K562 (cell line): ENCODE measurements around the gene PLEKHB1. TPM values are rescaled to one million over a fixed set of nuclear protein-coding genes. Genes with fewer than 3 reads are reported as not detected.

ENCODE experiments used
- BMI1 ChIP-seq: fragments of 150-350 bp; IDR thresholded peaks from 2 replicates; pipeline ENCODE4 v1.6.1; 2014; ENCODE audit warnings: low read length
- EGR1 ChIP-seq: fragments of 450-650 bp; conservative IDR thresholded peaks from 2 replicates; pipeline ENCODE4 v1.6.1; 2017; ENCODE audit warnings: mild to moderate bottlenecking
- ETV6 ChIP-seq, 3 experiments: fragments of 150-350 bp in 1 of 3; sonication (generic) in 1 of 3; formaldehyde crosslinking in 1 of 3; IDR thresholded peaks; 2 replicates each; pipeline versions ENCODE4 v1.6.1 to v1.8.0; 2014 to 2022; ENCODE audit warnings: borderline replicate concordance in 2 of 3, low read depth in 2 of 3, antibody characterized with exemption in 1 of 3, low read length in 1 of 3, mild to moderate bottlenecking in 1 of 3, missing genetic modification reagents in 1 of 3
- FOSL1 ChIP-seq: fragments of 200-800 bp; sonication (Bioruptor generic); conservative IDR thresholded peaks from 2 replicates; pipeline ENCODE4 v1.6.1; 2016; ENCODE audit warnings: missing genetic modification characterization, missing compliant biosample characterization
- HMG20B ChIP-seq: fragments of 250-450 bp; sonication (Bioruptor Pico); IDR thresholded peaks from 2 replicates; pipeline ENCODE4 v1.5.0; 2021; ENCODE audit warnings: mild to moderate bottlenecking
- KLF16 ChIP-seq: IDR thresholded peaks from 2 replicates; pipeline ENCODE4 v1.6.1; 2016; ENCODE audit warnings: antibody characterized with exemption
- MYNN ChIP-seq, 2 experiments: sonication (generic); formaldehyde crosslinking in 1 of 2; IDR thresholded peaks; 2 replicates each; pipeline versions ENCODE4 v1.5.0 to v1.6.1; 2016 to 2020; ENCODE audit warnings: antibody characterized with exemption in 1 of 2, missing genetic modification reagents in 1 of 2
- NCOA6 ChIP-seq: fragments of 450-650 bp; IDR thresholded peaks from 2 replicates; pipeline ENCODE4 v1.6.1; 2017; ENCODE audit warnings: mild to moderate bottlenecking
- NFIX ChIP-seq: fragments of 250-450 bp; sonication (Bioruptor Pico); IDR thresholded peaks from 2 replicates; pipeline ENCODE4 v1.4.0; 2020; ENCODE audit warnings: low read depth, mild to moderate bottlenecking, moderate library complexity
- PRPF4 ChIP-seq: fragments of 200-400 bp; formaldehyde crosslinking; IDR thresholded peaks from one replicate; pipeline ENCODE4 v1.6.1; 2017; ENCODE audit warnings: low read length, low read depth, mild to moderate bottlenecking; ENCODE audit not compliant: insufficient read depth, poor library complexity, severe bottlenecking
- SMC3 ChIP-seq: conservative IDR thresholded peaks from 2 replicates; pipeline ENCODE4 v1.6.1; 2011; ENCODE audit warnings: low read depth, low read length, improper control_type of control experiment; ENCODE audit not compliant: insufficient read depth
- SRSF9 ChIP-seq: fragments of 200-400 bp; formaldehyde crosslinking; IDR thresholded peaks from 2 replicates; pipeline ENCODE4 v1.6.1; 2017; ENCODE audit warnings: low read depth, low read length, borderline replicate concordance
- TCF7 ChIP-seq: sonication (generic); IDR thresholded peaks from 2 replicates; pipeline ENCODE4 v1.6.1; 2016; ENCODE audit warnings: antibody characterized with exemption, borderline replicate concordance
- XRCC5 ChIP-seq: fragments of 200-400 bp; formaldehyde crosslinking; IDR thresholded peaks from 2 replicates; pipeline ENCODE4 v1.6.1; 2017; ENCODE audit warnings: low read depth, mild to moderate bottlenecking, low read length
- YBX1 ChIP-seq: fragments of 450-650 bp; IDR thresholded peaks from 2 replicates; pipeline ENCODE4 v1.7.1; 2016; ENCODE audit warnings: mild to moderate bottlenecking
- ZNF175 ChIP-seq: fragments of 200-800 bp; sonication (Bioruptor generic); IDR thresholded peaks from 2 replicates; pipeline ENCODE4 v1.6.1; 2016; ENCODE audit warnings: low read depth, mild to moderate bottlenecking, missing genetic modification characterization, missing compliant biosample characterization
- ZNF766 ChIP-seq: fragments of 200-800 bp; sonication (Bioruptor generic); conservative IDR thresholded peaks from 2 replicates; pipeline ENCODE4 v1.6.1; 2016; ENCODE audit warnings: missing genetic modification characterization, missing compliant biosample characterization
- polyA plus RNA-seq, 8 experiments: library from polyadenylated mRNA; depleted of rRNA in 4 of 8; stranded (reverse) in 5 of 8; unstranded in 3 of 8; fragments of >200 nt; fragmentation: Nextera tagmentation in 2 of 8; fragmentation: Illumina TruSeq in 1 of 8; extraction: Ambion mirVana in 2 of 8; extraction: Trizol in 1 of 8; gene quantifications; 2 replicates each; pipeline versions ENCODE4 v1.2.1 to v1.2.3, GENCODE V29; 2011 to 2014; ENCODE audit warnings: inconsistent platforms in 1 of 8, missing spikeins in 1 of 8
- total RNA-seq, 7 experiments: library from RNA; depleted of rRNA in 6 of 7; stranded (reverse); fragments of >200 nt in 6 of 7; fragmentation: Illumina TruSeq in 2 of 7; extraction: Trizol in 2 of 7; gene quantifications; 2 replicates each; pipeline versions ENCODE4 v1.2.1 to v1.2.3, GENCODE V29; 2011 to 2021; ENCODE audit warnings: low replicate concordance in 1 of 7
- TF ChIP-seq, protein P1 (sequence below): sonication (generic); formaldehyde crosslinking; IDR thresholded peaks from 2 replicates; pipeline ENCODE4 v1.5.0; 2020; ENCODE audit warnings: missing genetic modification reagents
- TF ChIP-seq, protein P2 (sequence below), 2 experiments: IDR thresholded peaks; 2 replicates each; pipeline ENCODE4 v1.6.1; 2011; ENCODE audit warnings: borderline replicate concordance in 1 of 2, control low read depth in 1 of 2, low read depth in 1 of 2, low read length in 1 of 2, mild to moderate bottlenecking in 1 of 2, mixed read lengths in 1 of 2, moderate library complexity in 1 of 2; ENCODE audit not compliant: insufficient read depth in 1 of 2, insufficient read length in 1 of 2, poor library complexity in 1 of 2, severe bottlenecking in 1 of 2; ENCODE audit errors: extremely low read depth in 1 of 2
- TF ChIP-seq, protein P3 (sequence below): sonication (generic); formaldehyde crosslinking; IDR thresholded peaks from 2 replicates; pipeline ENCODE4 v1.8.0; 2022; ENCODE audit warnings: missing genetic modification reagents, mild to moderate bottlenecking, borderline replicate concordance

The PLEKHB1 gene
- total and polyA plus RNA-seq, 9 of the 15 experiments (the other 6 are each of a cell fraction or from before 2014, with no cell fraction given), result 0.07 to 0.62 (median 0.17) TPM; not detected in 2

DNA sequence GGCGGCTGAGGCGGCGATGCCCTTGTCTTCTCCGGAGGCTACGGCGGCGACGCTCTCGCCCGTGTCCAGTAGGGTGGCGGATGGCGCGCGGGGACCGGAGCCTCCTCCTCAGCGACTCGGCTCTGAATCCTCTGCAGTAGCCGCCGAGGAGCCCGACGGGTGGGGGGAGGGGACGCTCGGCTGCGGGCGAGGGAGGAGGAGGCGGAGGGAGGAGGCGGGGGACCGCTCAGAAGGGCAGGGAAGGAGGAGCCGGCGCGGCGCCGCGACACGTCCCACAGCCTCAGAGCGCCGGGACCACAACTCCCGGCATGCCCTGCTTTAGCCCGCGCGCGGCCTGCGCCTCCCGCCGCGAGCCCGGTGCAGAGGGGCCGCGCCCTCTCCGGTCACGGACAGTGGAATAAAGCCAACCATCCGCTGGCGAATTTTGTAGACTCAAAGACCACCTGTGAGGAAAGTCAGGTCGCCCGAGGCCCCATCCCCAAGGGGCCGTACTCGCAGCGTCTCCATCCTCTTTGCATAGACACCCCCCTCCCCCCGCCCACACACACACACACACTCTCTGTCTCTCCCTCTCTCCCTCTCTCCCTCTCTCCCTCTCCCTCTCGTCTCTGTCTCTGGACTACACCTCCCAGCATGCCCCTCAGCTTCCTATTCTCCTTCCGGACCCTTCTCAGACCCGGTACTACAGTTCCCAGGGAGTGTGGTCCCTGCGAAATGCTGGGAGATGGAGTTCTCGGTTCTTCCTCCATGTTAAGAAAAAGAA lies 48.2 kb upstream of the PLEKHB1 start, which contains the start of gene FAM168A (continued):
- TF ChIP-seq MYNN (IDR thresholded peaks at IDR 0.05) (no peak), MYNN (CRISPR knock-in tag; IDR thresholded peaks at IDR 0.05) (no peak), SRSF9 (no peak), PRPF4 (peak; percentile 56), XRCC5 (peak; percentile 86; the same call in 1 of the 2 replicates), NCOA6 (no peak), BMI1 (no peak), KLF16 (no peak), ZNF175 (CRISPR knock-in tag) (no peak; the same call in 1 of the 2 replicates), ETV6 (IDR thresholded peaks at IDR 0.05; ENCODE audit: borderline replicate concordance in 1 of 2, low read depth in 2 of 2, low read length in 1 of 2) (no peak), ETV6 (CRISPR knock-in tag; IDR thresholded peaks at IDR 0.05; ENCODE audit: borderline replicate concordance) (no peak), EGR1 (peak; percentile 97), HMG20B (CRISPR knock-in tag) (no peak), NFIX (no peak), YBX1 (no peak), FOSL1 (no peak; the same call in 1 of the 2 replicates), SMC3 (no peak), TCF7 (0 out of 2 replicates have a peak, but pooled peaks have one; percentile 23), ZNF766 (CRISPR knock-in tag) (peak; percentile 82)
- TF ChIP-seq, protein P1, sequence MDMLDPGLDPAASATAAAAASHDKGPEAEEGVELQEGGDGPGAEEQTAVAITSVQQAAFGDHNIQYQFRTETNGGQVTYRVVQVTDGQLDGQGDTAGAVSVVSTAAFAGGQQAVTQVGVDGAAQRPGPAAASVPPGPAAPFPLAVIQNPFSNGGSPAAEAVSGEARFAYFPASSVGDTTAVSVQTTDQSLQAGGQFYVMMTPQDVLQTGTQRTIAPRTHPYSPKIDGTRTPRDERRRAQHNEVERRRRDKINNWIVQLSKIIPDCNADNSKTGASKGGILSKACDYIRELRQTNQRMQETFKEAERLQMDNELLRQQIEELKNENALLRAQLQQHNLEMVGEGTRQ, result no peak
- TF ChIP-seq, protein P2, sequence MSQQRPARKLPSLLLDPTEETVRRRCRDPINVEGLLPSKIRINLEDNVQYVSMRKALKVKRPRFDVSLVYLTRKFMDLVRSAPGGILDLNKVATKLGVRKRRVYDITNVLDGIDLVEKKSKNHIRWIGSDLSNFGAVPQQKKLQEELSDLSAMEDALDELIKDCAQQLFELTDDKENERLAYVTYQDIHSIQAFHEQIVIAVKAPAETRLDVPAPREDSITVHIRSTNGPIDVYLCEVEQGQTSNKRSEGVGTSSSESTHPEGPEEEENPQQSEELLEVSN (IDR thresholded peaks at IDR 0.05; ENCODE audit: borderline replicate concordance in 1 of 2, extremely low read depth in 1 of 2, insufficient read depth in 1 of 2, insufficient read length in 1 of 2, low read depth in 1 of 2, low read length in 1 of 2, poor library complexity in 1 of 2, severe bottlenecking in 1 of 2), result peak; percentile 21 to 26
- TF ChIP-seq, protein P3, sequence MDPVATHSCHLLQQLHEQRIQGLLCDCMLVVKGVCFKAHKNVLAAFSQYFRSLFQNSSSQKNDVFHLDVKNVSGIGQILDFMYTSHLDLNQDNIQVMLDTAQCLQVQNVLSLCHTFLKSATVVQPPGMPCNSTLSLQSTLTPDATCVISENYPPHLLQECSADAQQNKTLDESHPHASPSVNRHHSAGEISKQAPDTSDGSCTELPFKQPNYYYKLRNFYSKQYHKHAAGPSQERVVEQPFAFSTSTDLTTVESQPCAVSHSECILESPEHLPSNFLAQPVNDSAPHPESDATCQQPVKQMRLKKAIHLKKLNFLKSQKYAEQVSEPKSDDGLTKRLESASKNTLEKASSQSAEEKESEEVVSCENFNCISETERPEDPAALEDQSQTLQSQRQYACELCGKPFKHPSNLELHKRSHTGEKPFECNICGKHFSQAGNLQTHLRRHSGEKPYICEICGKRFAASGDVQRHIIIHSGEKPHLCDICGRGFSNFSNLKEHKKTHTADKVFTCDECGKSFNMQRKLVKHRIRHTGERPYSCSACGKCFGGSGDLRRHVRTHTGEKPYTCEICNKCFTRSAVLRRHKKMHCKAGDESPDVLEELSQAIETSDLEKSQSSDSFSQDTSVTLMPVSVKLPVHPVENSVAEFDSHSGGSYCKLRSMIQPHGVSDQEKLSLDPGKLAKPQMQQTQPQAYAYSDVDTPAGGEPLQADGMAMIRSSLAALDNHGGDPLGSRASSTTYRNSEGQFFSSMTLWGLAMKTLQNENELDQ (CRISPR knock-in tag), result no peak
